Small intestine (tissue), 7 donors: ENCODE results near the gene TMEM98. TPM values are rescaled to one million over a fixed set of nuclear protein-coding genes. Genes with fewer than 3 reads are reported as not detected.
A peak's percentile ranks its signal among the peaks of the same experiment; 100 is the strongest.

Source experiments
- DNase-seq, 2 donors: peaks; one replicate each; pipeline versions ENCODE4 v3.0.0 to v3.0.0-alpha.2; 2013
- FAIRE-seq: peaks from 2 replicates; lab custom pipeline; 2012; peaks lifted over from hg19 to GRCh38; lab: Jason Lieb, UNC
- H3K27ac ChIP-seq, 3 donors: one replicate each; pipeline ENCODE4 v1.5.1; 2013; ENCODE audit warnings: low read length in 2 of 3, mild to moderate bottlenecking in 2 of 3, control low read depth in 1 of 3, inconsistent platforms in 1 of 3, low read depth in 1 of 3, moderate library complexity in 1 of 3
- H3K27me3 ChIP-seq, 3 donors: one replicate each; pipeline ENCODE4 v1.6.1; 2013; ENCODE audit warnings: low read length in 3 of 3, inconsistent platforms in 1 of 3; ENCODE audit not compliant: control insufficient read depth in 3 of 3, insufficient read depth in 3 of 3
- H3K36me3 ChIP-seq, 3 donors: one replicate each; pipeline ENCODE4 v1.6.1; 2013; ENCODE audit warnings: low read length in 3 of 3, inconsistent platforms in 1 of 3, low read depth in 1 of 3, mild to moderate bottlenecking in 1 of 3, moderate library complexity in 1 of 3; ENCODE audit not compliant: control insufficient read depth in 3 of 3, insufficient read depth in 2 of 3
- H3K4me1 ChIP-seq, 3 donors: one replicate each; pipeline ENCODE4 v1.6.1; 2013; ENCODE audit warnings: low read length in 2 of 3, inconsistent platforms in 1 of 3, low read depth in 1 of 3, mild to moderate bottlenecking in 1 of 3, moderate library complexity in 1 of 3; ENCODE audit not compliant: control insufficient read depth in 3 of 3, insufficient read depth in 2 of 3
- H3K4me3 ChIP-seq, 3 donors: one replicate each; pipeline ENCODE4 v1.5.1; 2013; ENCODE audit warnings: low read length in 3 of 3, control low read depth in 1 of 3, inconsistent platforms in 1 of 3, low read depth in 1 of 3, mild to moderate bottlenecking in 1 of 3, moderate library complexity in 1 of 3
- H3K9me3 ChIP-seq, 2 donors: one replicate each; pipeline ENCODE4 v1.6.1; 2013; ENCODE audit warnings: low read depth in 1 of 2, low read length in 1 of 2; ENCODE audit not compliant: control insufficient read depth in 2 of 2, insufficient read depth in 1 of 2
- WGBS, 3 donors: extraction: QIAGEN DNeasy Blood & Tissue Kit; methylation state at CpG; one replicate each; pipeline ENCODE4 v1.1.7; 2013; 5-methylcytosine and 5-hydroxymethylcytosine counted together
- polyA plus RNA-seq, 4 donors: library from polyadenylated mRNA; stranded (reverse) in 3 of 4; unstranded in 1 of 4; fragments of 200-250 nt in 3 of 4; fragments of 120-200 nt in 1 of 4; gene quantifications; one replicate each; pipeline versions ENCODE4 v1.2.1 to v1.2.3, GENCODE V29; 2013
- donor health status: healthy with polysubstance abuse.
- donor health status: control.
- donor health status: control.
- donor health status: Bipolar disorder and iron deficiency.
- donor health status: healthy.

TMEM98 gene
- polyA plus RNA-seq, 4 donors: 52.8 to 203 (median 78.5) TPM

DNA sequence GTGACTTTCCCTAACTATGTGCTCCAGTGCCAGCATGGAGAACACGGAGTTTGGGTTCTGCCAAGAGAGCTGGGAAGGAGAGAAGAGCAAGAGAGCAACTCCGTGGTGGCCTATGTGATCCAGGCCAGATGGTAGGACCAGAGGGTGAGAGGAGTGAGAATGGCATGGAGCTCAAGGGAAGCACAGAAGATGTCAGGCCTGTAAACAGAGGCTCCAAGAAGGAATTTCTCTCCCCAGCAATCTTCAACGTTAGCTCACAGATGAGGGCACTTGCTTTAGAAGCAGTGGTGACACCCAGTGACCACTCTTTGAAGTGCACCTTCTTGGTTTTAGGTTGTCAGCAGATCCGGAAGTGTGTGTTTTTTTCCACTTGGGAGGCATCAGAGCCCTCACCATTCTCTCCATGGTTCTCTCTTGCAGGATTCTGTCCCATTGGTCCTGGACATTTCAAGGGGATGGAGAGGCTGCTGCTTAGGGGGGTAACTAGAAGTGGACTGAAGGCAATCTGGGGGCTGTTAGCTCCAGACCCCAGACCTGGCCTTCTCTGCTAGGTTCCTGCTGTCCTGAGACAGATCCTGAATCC, 18.1 kb upstream of the TMEM98 start:
- WGBS, 3 donors: 27 to 35% (median 27%) methylated on average over 4 of the region's 4 CpGs
- no peak for FAIRE-seq

GRCh38 chr17:32910769-32911168, 17.2 kb upstream of the TMEM98 start:
- no peak for FAIRE-seq
- H3K36me3 ChIP-seq: no peaks in the 10 kb centered on the region
- peak; percentile 67 to 94 for DNase-seq
- no peaks in the 10 kb centered on the region for H3K27me3 ChIP-seq
- H3K9me3 ChIP-seq: no peaks in the 10 kb centered on the region
- 15 to 73% (median 35%) methylated on average over 3 of the region's 3 CpGs for WGBS, 3 donors
- H3K4me3 ChIP-seq: no peak overlapping the region
- H3K27ac ChIP-seq: peak overlapping the region; percentile 49 to 81 (median 79)
- H3K4me1 ChIP-seq: peaks cover 0 to 25% (median 2%) of the 10 kb centered on the region in 3 donors

More for the DNA sequence above, 18.1 kb upstream of the TMEM98 start:
- DNase-seq: peak; percentile 93 to 94
- peak overlapping the region; percentile 49 to 79 (median 67) for H3K27ac ChIP-seq
- H3K36me3 ChIP-seq: no peaks in the 10 kb centered on the region
- no peaks in the 10 kb centered on the region for H3K27me3 ChIP-seq
- H3K4me1 ChIP-seq: peaks cover 0 to 33% (median 2%) of the 10 kb centered on the region in 3 donors
- no peaks in the 10 kb centered on the region for H3K9me3 ChIP-seq
- no peak overlapping the region for H3K4me3 ChIP-seq

GRCh38 chr17:32912218-32912897, 15.6 kb upstream of the TMEM98 start:
- DNase-seq (peak; percentile 91 to 93), FAIRE-seq (no peak)
- no peaks in the 10 kb centered on the region for H3K27me3 ChIP-seq
- no peaks in the 10 kb centered on the region for H3K36me3 ChIP-seq
- peak overlapping the region; percentile 67 to 87 (median 81) for H3K27ac ChIP-seq
- no peak overlapping the region for H3K4me3 ChIP-seq
- 11 to 29% (median 27%) methylated on average over 10 of the region's 10 CpGs for WGBS, 3 donors
- no peaks in the 10 kb centered on the region for H3K9me3 ChIP-seq
- peaks cover 0 to 25% (median 2%) of the 10 kb centered on the region in 3 donors for H3K4me1 ChIP-seq

- H3K9me3 ChIP-seq: no peaks in the 10 kb centered on the region
- WGBS, 3 donors: 92 to 98% (median 93%) methylated on average over 7 of the region's 7 CpGs
- peaks cover 0 to 25% (median 2%) of the 10 kb centered on the region in 3 donors for H3K4me1 ChIP-seq
- H3K27me3 ChIP-seq: no peaks in the 10 kb centered on the region
- no peak for DNase-seq
- no peaks in the 10 kb centered on the region for H3K36me3 ChIP-seq
- H3K4me3 ChIP-seq: no peak overlapping the region
- H3K27ac ChIP-seq: no peak overlapping the region
- no peak for FAIRE-seq
Observed at GRCh38 chr17:32913593-32913992, 14.4 kb upstream of the TMEM98 start.

DNA sequence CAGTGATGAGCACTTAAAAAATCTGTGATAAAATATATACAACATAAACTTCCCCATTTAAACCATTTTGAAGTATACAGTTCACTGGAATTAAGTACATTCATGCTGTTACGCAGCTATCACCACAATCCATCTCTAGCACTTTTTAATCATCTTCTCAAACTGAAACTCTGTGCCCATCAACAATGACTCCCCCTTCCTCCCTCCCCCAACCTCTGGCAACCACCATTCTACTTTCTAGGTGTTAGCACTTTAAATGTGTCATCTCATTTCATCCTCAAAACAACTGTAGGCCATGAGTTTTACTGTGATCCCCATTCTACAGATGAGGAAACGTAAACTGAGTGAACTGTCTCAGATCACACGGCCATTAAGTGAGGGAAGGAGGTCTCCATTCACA, 13.8 kb upstream of the TMEM98 start:
- 85 to 92% (median 86%) methylated on average over 3 of the region's 3 CpGs for WGBS, 3 donors
- Histone ChIP-seq H3K9me3 (no peaks in the 10 kb centered on the region), H3K36me3 (no peaks in the 10 kb centered on the region), H3K4me3 (no peak overlapping the region), H3K27me3 (no peaks in the 10 kb centered on the region), H3K27ac (no peak overlapping the region), H3K4me1 (peaks cover 0 to 25% (median 2%) of the 10 kb centered on the region in 3 donors)
- no peak for FAIRE-seq
- DNase-seq: no peak

GRCh38 chr17:32915245-32915644, 12.7 kb upstream of the TMEM98 start:
- Histone ChIP-seq H3K27ac (no peak overlapping the region), H3K4me3 (no peak overlapping the region), H3K36me3 (no peaks in the 10 kb centered on the region), H3K27me3 (no peaks in the 10 kb centered on the region), H3K9me3 (no peaks in the 10 kb centered on the region), H3K4me1 (peaks cover 0 to 21% (median 0%) of the 10 kb centered on the region in 3 donors)
- DNase-seq: no peak
- WGBS, 3 donors: 23 to 49% (median 28%) methylated on average over 2 of the region's 2 CpGs
- no peak for FAIRE-seq

GRCh38 chr17:32916134-32916533, 11.8 kb upstream of the TMEM98 start:
- no peak for FAIRE-seq
- 57 to 70% (median 65%) methylated on average over 3 of the region's 3 CpGs for WGBS, 3 donors

DNA sequence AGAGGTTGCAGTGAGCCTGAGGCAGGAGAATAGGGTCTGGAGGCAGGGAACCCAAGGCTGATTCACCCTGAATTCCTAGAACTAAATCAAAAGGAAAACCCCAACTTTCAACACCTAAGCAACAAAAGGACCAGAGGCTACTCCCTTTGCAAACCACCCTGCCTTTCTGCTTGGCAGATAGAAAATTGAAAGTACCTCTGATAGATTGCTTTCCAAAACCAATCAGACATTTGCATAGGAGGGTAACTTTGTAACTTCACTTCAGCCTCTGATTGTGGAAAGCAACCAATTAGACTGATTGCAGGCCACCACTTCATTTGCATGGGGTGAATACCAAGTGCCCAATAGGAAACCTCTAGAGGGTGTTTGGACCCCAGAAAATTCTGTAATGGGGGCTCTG, 10.9 kb upstream of the TMEM98 start:
- no peak overlapping the region for H3K27ac ChIP-seq

More at GRCh38 chr17:32916134-32916533, 11.8 kb upstream of the TMEM98 start:
- H3K27ac ChIP-seq: no peak overlapping the region
- DNase-seq: no peak
- no peak overlapping the region for H3K4me3 ChIP-seq
- peaks cover 0 to 13% (median 0%) of the 10 kb centered on the region in 3 donors for H3K4me1 ChIP-seq
- H3K27me3 ChIP-seq: no peaks in the 10 kb centered on the region
- H3K36me3 ChIP-seq: no peaks in the 10 kb centered on the region
- H3K9me3 ChIP-seq: no peaks in the 10 kb centered on the region

More for the DNA sequence above, 10.9 kb upstream of the TMEM98 start:
- H3K4me1 ChIP-seq: peaks cover 0 to 4% (median 0%) of the 10 kb centered on the region in 3 donors
- no peaks in the 10 kb centered on the region for H3K27me3 ChIP-seq
- no peaks in the 10 kb centered on the region for H3K9me3 ChIP-seq
- no peaks in the 10 kb centered on the region for H3K36me3 ChIP-seq
- H3K4me3 ChIP-seq: no peak overlapping the region
- FAIRE-seq (no peak), DNase-seq (no peak)
